ENCODE data around the gene PHF19. TPM values are rescaled to one million over a fixed set of nuclear protein-coding genes. Genes with fewer than 3 reads are reported as not detected.

The PHF19 gene
- total RNA-seq, 6 experiments from 2014 or later: 49.1 to 83.4 (median 75.7) TPM

- Mint-ChIP-seq H3K4me1 (ENCODE audit: low read depth) (no peaks in the 10 kb centered on the region), H3K36me3 (ENCODE audit: low read depth) (peaks cover 11% of the 10 kb centered on the region; the same call in 1 of the 2 replicates), H3K27me3 (ENCODE audit: insufficient read depth) (peaks cover 3% of the 10 kb centered on the region; the same call in 1 of the 2 replicates), H3K27ac (no peak overlapping the region), H3K4me3 (no peak overlapping the region), H3K9me3 (no peaks in the 10 kb centered on the region)
- DNase-seq: no peak
- no peak for TF ChIP-seq CTCF (IDR thresholded peaks at IDR 0.05)
Measured at GRCh38 chr9:120860083-120860482, 16.9 kb downstream of the PHF19 start.

- TF ChIP-seq CTCF (IDR thresholded peaks at IDR 0.05): no peak
- H3K36me3 Mint-ChIP-seq (ENCODE audit: low read depth): peaks cover 11% of the 10 kb centered on the region; the same call in 1 of the 2 replicates
- no peaks in the 10 kb centered on the region for H3K4me1 Mint-ChIP-seq (ENCODE audit: low read depth)
- DNase-seq: no peak
- H3K9me3 Mint-ChIP-seq: no peaks in the 10 kb centered on the region
- H3K27me3 Mint-ChIP-seq (ENCODE audit: insufficient read depth): peaks cover 3% of the 10 kb centered on the region; the same call in 1 of the 2 replicates
- no peak overlapping the region for H3K4me3 Mint-ChIP-seq
- no peak overlapping the region for H3K27ac Mint-ChIP-seq
Measured at GRCh38 chr9:120859361-120859760, 17.6 kb downstream of the PHF19 start.

- no peak overlapping the region for H3K4me3 Mint-ChIP-seq
- no peaks in the 10 kb centered on the region for H3K4me1 Mint-ChIP-seq (ENCODE audit: low read depth)
- no peaks in the 10 kb centered on the region for H3K9me3 Mint-ChIP-seq
- no peak overlapping the region for H3K27ac Mint-ChIP-seq
- peaks cover 3% of the 10 kb centered on the region; the same call in 1 of the 2 replicates for H3K27me3 Mint-ChIP-seq (ENCODE audit: insufficient read depth)
- no peak for TF ChIP-seq CTCF (IDR thresholded peaks at IDR 0.05)
- peaks cover 11% of the 10 kb centered on the region; the same call in 1 of the 2 replicates for H3K36me3 Mint-ChIP-seq (ENCODE audit: low read depth)
- no peak for DNase-seq
Measured at GRCh38 chr9:120857902-120858301, 19.1 kb downstream of the PHF19 start.

GRCh38 chr9:120857481-120857880, 19.5 kb downstream of the PHF19 start:
- DNase-seq: no peak
- H3K9me3 Mint-ChIP-seq: no peaks in the 10 kb centered on the region
- no peak overlapping the region for H3K4me3 Mint-ChIP-seq
- peaks cover 14% of the 10 kb centered on the region; the same call in 1 of the 2 replicates for H3K36me3 Mint-ChIP-seq (ENCODE audit: low read depth)
- peaks cover 3% of the 10 kb centered on the region; the same call in 1 of the 2 replicates for H3K4me1 Mint-ChIP-seq (ENCODE audit: low read depth)
- no peak overlapping the region for H3K27ac Mint-ChIP-seq
- H3K27me3 Mint-ChIP-seq (ENCODE audit: insufficient read depth): peaks cover 3% of the 10 kb centered on the region; the same call in 1 of the 2 replicates
- TF ChIP-seq CTCF (IDR thresholded peaks at IDR 0.05): no peak

DNA sequence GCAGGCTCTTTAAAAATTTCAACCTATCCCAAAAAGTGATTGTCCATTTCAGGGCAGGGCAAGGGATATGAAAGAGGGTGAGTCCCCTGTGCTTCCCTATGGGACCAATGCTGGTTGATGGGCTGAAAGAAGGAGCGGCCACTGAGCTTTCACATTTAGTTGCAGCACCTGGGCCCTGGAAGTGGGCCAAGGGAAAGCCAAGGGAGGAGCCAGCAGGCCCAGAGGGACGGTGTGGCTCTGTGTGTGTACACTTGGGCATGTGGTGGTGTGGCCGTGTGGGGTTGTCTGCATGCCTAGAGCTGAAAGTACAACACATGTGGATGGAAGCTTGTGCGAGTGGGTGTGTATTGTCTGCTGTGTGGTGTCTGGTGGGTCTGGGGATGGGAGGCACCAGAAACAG, 20.3 kb downstream of the PHF19 start:
- TF ChIP-seq CTCF (IDR thresholded peaks at IDR 0.05): no peak
- Mint-ChIP-seq H3K4me3 (no peak overlapping the region), H3K36me3 (ENCODE audit: low read depth) (peaks cover 14% of the 10 kb centered on the region; the same call in 1 of the 2 replicates)

More for the DNA sequence above, 20.3 kb downstream of the PHF19 start:
- Mint-ChIP-seq H3K27me3 (ENCODE audit: insufficient read depth) (peaks cover 3% of the 10 kb centered on the region; the same call in 1 of the 2 replicates), H3K9me3 (no peaks in the 10 kb centered on the region), H3K27ac (no peak overlapping the region), H3K4me1 (ENCODE audit: low read depth) (peaks cover 6% of the 10 kb centered on the region; the same call in 1 of the 2 replicates)
- DNase-seq: no peak
